M059J (cell line): Measurements from ENCODE around the gene OPRD1. TPM values are rescaled to one million over a fixed set of nuclear protein-coding genes. Genes with fewer than 3 reads are reported as not detected.
A peak's percentile ranks its signal among the peaks of the same experiment; 100 is the strongest.

Experiments used
- DNase-seq: peaks from one replicate; pipeline ENCODE4 v3.0.0-alpha.2; 2012; ENCODE audit warnings: low read depth
- total RNA-seq: library from RNA; depleted of rRNA; stranded (reverse); fragments of >200 nt; shearing (Covaris generic); gene quantifications from 2 replicates; pipeline ENCODE4 v1.2.3, GENCODE V29; 2014

The OPRD1 gene
- total RNA-seq, 1 experiment from 2014 or later, result not detected

- peak; percentile 75 for DNase-seq
These were observed 10.5 kb upstream of the OPRD1 start for GRCh38 chr1:28801461-28801860.

- no peak for DNase-seq
These were observed 8.9 kb upstream of the OPRD1 start for GRCh38 chr1:28803051-28803450.

- DNase-seq, result no peak
These were observed 8.3 kb upstream of the OPRD1 start for GRCh38 chr1:28803662-28804061.

GRCh38 chr1:28804071-28804470 is 7.9 kb upstream of the OPRD1 start:
- no peak for DNase-seq

GRCh38 chr1:28807046-28807445 is 4.9 kb upstream of the OPRD1 start:
- no peak for DNase-seq

- DNase-seq, result no peak
These were observed 4.0 kb upstream of the OPRD1 start for GRCh38 chr1:28807986-28808385.

GRCh38 chr1:28811369-28811765 is 603 bp upstream of the OPRD1 start:
- DNase-seq, result no peak

GRCh38 chr1:28812669-28813468 is 899 bp downstream of the OPRD1 start:
- no peak for DNase-seq

- DNase-seq, result no peak
These were observed 2.0 kb downstream of the OPRD1 start for GRCh38 chr1:28813931-28814465.

GRCh38 chr1:28815533-28816185 is 3.7 kb downstream of the OPRD1 start:
- no peak for DNase-seq

- DNase-seq, result no peak
These were observed 5.2 kb downstream of the OPRD1 start for GRCh38 chr1:28817133-28817532.

- DNase-seq, result no peak
These were observed 7.0 kb downstream of the OPRD1 start for GRCh38 chr1:28819020-28819419.

- DNase-seq, result no peak
These were observed 10.8 kb downstream of the OPRD1 start for GRCh38 chr1:28822799-28823198.

- DNase-seq, result peak; percentile 78
These were observed 12.1 kb downstream of the OPRD1 start for GRCh38 chr1:28824061-28824460.

- DNase-seq, result peak; percentile 60
These were observed 16.4 kb downstream of the OPRD1 start for GRCh38 chr1:28828227-28828858.

GRCh38 chr1:28830814-28831213 is 18.8 kb downstream of the OPRD1 start:
- DNase-seq, result no peak

GRCh38 chr1:28832966-28833365 is 21.0 kb downstream of the OPRD1 start:
- DNase-seq, result no peak

GRCh38 chr1:28833381-28833780 is 21.4 kb downstream of the OPRD1 start:
- DNase-seq, result no peak

GRCh38 chr1:28835237-28835650 is 23.3 kb downstream of the OPRD1 start:
- DNase-seq, result peak; percentile 28

GRCh38 chr1:28836421-28836956 is 24.5 kb downstream of the OPRD1 start:
- no peak for DNase-seq

GRCh38 chr1:28840928-28841544 is 29.1 kb downstream of the OPRD1 start:
- DNase-seq, result no peak
